HEK293 (cell line): Measurements from ENCODE around the gene SVOPL.

ENCODE experiments used
- CTCF ChIA-PET: fragments of 350-600 bp; formaldehyde crosslinking; extraction: SDS; loops from one replicate; lab custom pipeline; 2021; ENCODE audit warnings: antibody characterized with exemption; lab: Yijun Ruan, JAX
- POLR2A ChIA-PET: fragments of 300-600 bp; formaldehyde crosslinking; extraction: SDS; loops from one replicate; lab custom pipeline; 2020; ENCODE audit warnings: antibody characterized with exemption, inconsistent platforms; lab: Yijun Ruan, JAX
- H3K27ac ChIP-seq: fragments of 200-500 bp; sonication (Bioruptor generic); 2 replicates; pipeline ENCODE4 v1.5.1; 2014; ENCODE audit warnings: low read depth, low read length, control low read depth, inconsistent platforms; ENCODE audit errors: extremely low read depth
- H3K36me3 ChIP-seq, 2 experiments: fragments of 200-500 bp in 1 of 2; sonication (Bioruptor generic) in 1 of 2; 1 replicate in 1 of 2; 2 replicates in 1 of 2; pipeline ENCODE4 v1.5.1; 2014 to 2017; ENCODE audit warnings: inconsistent platforms in 2 of 2, low read length in 2 of 2; ENCODE audit not compliant: control insufficient read depth in 2 of 2, insufficient read depth in 1 of 2
- H3K4me1 ChIP-seq: fragments of 200-500 bp; sonication (Bioruptor generic); 2 replicates; pipeline ENCODE4 v1.5.1; 2014; ENCODE audit warnings: mild to moderate bottlenecking, low read length, inconsistent platforms; ENCODE audit not compliant: control insufficient read depth, insufficient read depth
- H3K4me3 ChIP-seq: 2 replicates; pipeline ENCODE4 v1.5.1; 2011; ENCODE audit warnings: low read depth, mild to moderate bottlenecking, control low read depth, low read length, moderate library complexity
- H3K9me3 ChIP-seq: fragments of 200-500 bp; sonication (Bioruptor generic); 2 replicates; pipeline ENCODE4 v1.5.1; 2014; ENCODE audit warnings: low read depth, low read length, inconsistent platforms; ENCODE audit not compliant: control insufficient read depth, insufficient read depth
- ATF2 ChIP-seq: fragments of 450-650 bp; formaldehyde crosslinking; IDR thresholded peaks from 2 replicates; pipeline ENCODE4 v1.5.1; 2016; ENCODE audit warnings: missing biosample characterization, missing genetic modification characterization, low read depth
- ELK4 ChIP-seq: IDR thresholded peaks from 2 replicates; pipeline ENCODE4 v1.6.1; 2011; ENCODE audit warnings: mild to moderate bottlenecking, low read depth, low read length, borderline replicate concordance
- MYNN ChIP-seq: fragments of 450-650 bp; formaldehyde crosslinking; IDR thresholded peaks from 2 replicates; pipeline ENCODE4 v1.5.1; 2016; ENCODE audit warnings: missing biosample characterization, missing genetic modification characterization, borderline replicate concordance
- OVOL3 ChIP-seq: fragments of 450-650 bp; formaldehyde crosslinking; IDR thresholded peaks from 2 replicates; pipeline ENCODE4 v1.5.1; 2016; ENCODE audit warnings: missing biosample characterization, missing genetic modification characterization
- PRDM10 ChIP-seq: fragments of 450-650 bp; formaldehyde crosslinking; IDR thresholded peaks from 2 replicates; pipeline ENCODE4 v1.5.1; 2016; ENCODE audit warnings: missing biosample characterization, missing genetic modification characterization
- PRDM6 ChIP-seq: fragments of 450-650 bp; formaldehyde crosslinking; IDR thresholded peaks from 2 replicates; pipeline ENCODE4 v1.5.1; 2017; ENCODE audit warnings: missing biosample characterization, missing genetic modification characterization
- SETDB1 ChIP-seq: IDR thresholded peaks from one replicate; pipeline ENCODE4 v1.6.1; 2017; ENCODE audit warnings: mild to moderate bottlenecking, low read length, moderate library complexity, mixed read lengths; ENCODE audit not compliant: insufficient read length
- SP2 ChIP-seq: fragments of 450-650 bp; formaldehyde crosslinking; IDR thresholded peaks from 2 replicates; pipeline ENCODE4 v1.5.1; 2016; ENCODE audit warnings: missing biosample characterization, missing genetic modification characterization
- ZBTB26 ChIP-seq: fragments of 450-650 bp; formaldehyde crosslinking; optimal IDR thresholded peaks from 2 replicates; pipeline ENCODE3; 2016; ENCODE audit warnings: missing biosample characterization, mild to moderate bottlenecking, missing genetic modification characterization
- ZNF223 ChIP-seq: fragments of 450-650 bp; formaldehyde crosslinking; IDR thresholded peaks from 2 replicates; pipeline ENCODE4 v1.5.1; 2016; ENCODE audit warnings: missing biosample characterization, missing genetic modification characterization
- ZNF24 ChIP-seq: fragments of 450-650 bp; formaldehyde crosslinking; IDR thresholded peaks from 2 replicates; pipeline ENCODE4 v1.5.1; 2016; ENCODE audit warnings: missing biosample characterization, missing genetic modification characterization
- ZNF354C ChIP-seq: fragments of 450-650 bp; formaldehyde crosslinking; IDR thresholded peaks from 2 replicates; pipeline ENCODE4 v1.5.1; 2016; ENCODE audit warnings: missing biosample characterization, missing genetic modification characterization, low read depth, borderline replicate concordance
- ZNF488 ChIP-seq: fragments of 450-650 bp; formaldehyde crosslinking; IDR thresholded peaks from 2 replicates; pipeline ENCODE4 v1.5.1; 2016; ENCODE audit warnings: missing biosample characterization, missing genetic modification characterization
- ZNF514 ChIP-seq: fragments of 450-650 bp; formaldehyde crosslinking; IDR thresholded peaks from 2 replicates; pipeline ENCODE4 v1.5.1; 2016; ENCODE audit warnings: missing biosample characterization, missing genetic modification characterization
- ZNF549 ChIP-seq: fragments of 450-650 bp; IDR thresholded peaks from 2 replicates; pipeline ENCODE4 v1.5.1; 2018; ENCODE audit warnings: missing biosample characterization, missing genetic modification characterization, mild to moderate bottlenecking, inconsistent platforms, moderate library complexity
- ZSCAN23 ChIP-seq: fragments of 450-650 bp; formaldehyde crosslinking; IDR thresholded peaks from 2 replicates; pipeline ENCODE4 v1.5.1; 2016; ENCODE audit warnings: missing biosample characterization, missing genetic modification characterization
- ZXDB ChIP-seq: fragments of 450-650 bp; formaldehyde crosslinking; IDR thresholded peaks from 2 replicates; pipeline ENCODE4 v1.5.1; 2016; ENCODE audit warnings: missing biosample characterization, missing genetic modification characterization

SVOPL gene

GRCh38 chr7:138662076-138662990 is 38.8 kb downstream of the SVOPL start:
- Histone ChIP-seq H3K27ac (no peak overlapping the region), H3K4me1 (no peaks in the 10 kb centered on the region; the same call in 1 of the 2 replicates), H3K9me3 (no peaks in the 10 kb centered on the region), H3K4me3 (no peak overlapping the region), H3K36me3 (no peaks in the 10 kb centered on the region)
- ChIA-PET POLR2A (no interaction called here), CTCF (no interaction called here)
- TF ChIP-seq SP2 (tag by site-specific recombination) = no peak

- ChIA-PET CTCF (interaction anchor here (1.1 kb wide), 1 partner anchor 71 kb away, joined by 3 read pairs; no protein-coding TSS in a partner anchor), POLR2A (no interaction called here)
- Histone ChIP-seq H3K4me3 (no peak overlapping the region), H3K27ac (no peak overlapping the region), H3K9me3 (no peaks in the 10 kb centered on the region), H3K36me3 (no peaks in the 10 kb centered on the region), H3K4me1 (no peaks in the 10 kb centered on the region)
- no peak for TF ChIP-seq ZXDB (tag by site-specific recombination)
- TF ChIP-seq ZNF354C (tag by site-specific recombination) = no peak
- TF ChIP-seq ZNF549 (tag by site-specific recombination) = no peak
Observed at GRCh38 chr7:138661069-138661635, 40.0 kb downstream of the SVOPL start.

GRCh38 chr7:138658889-138659288 is 42.3 kb downstream of the SVOPL start:
- H3K4me3 ChIP-seq = no peak overlapping the region
- POLR2A ChIA-PET = no interaction called here
- CTCF ChIA-PET = interaction anchor here (1.5 kb wide), 1 partner anchor 80 kb away, joined by 4 read pairs; no protein-coding TSS in a partner anchor
- H3K4me1 ChIP-seq = no peaks in the 10 kb centered on the region
- H3K9me3 ChIP-seq = no peaks in the 10 kb centered on the region
- no peaks in the 10 kb centered on the region for H3K36me3 ChIP-seq
- no peak overlapping the region for H3K27ac ChIP-seq
- TF ChIP-seq ZNF514 (tag by site-specific recombination) = no peak
- TF ChIP-seq SETDB1 = no peak
- no peak for TF ChIP-seq MYNN (tag by site-specific recombination)
- TF ChIP-seq ELK4 = no peak
- no peak for TF ChIP-seq PRDM6
- no peak for TF ChIP-seq PRDM10
- TF ChIP-seq ZNF24 (tag by site-specific recombination) = no peak
- TF ChIP-seq ZBTB26 (tag by site-specific recombination) = no peak
- TF ChIP-seq OVOL3 (tag by site-specific recombination) = no peak
- TF ChIP-seq ZNF223 (tag by site-specific recombination) = no peak
- no peak for TF ChIP-seq ZSCAN23
- no peak for TF ChIP-seq ATF2 (tag by site-specific recombination)
- TF ChIP-seq ZNF488 = no peak
